ENCODE measurements around the gene MYO1D.

- no peak for TF ChIP-seq FOXK1 (CRISPR knock-in tag; IDR thresholded peaks at IDR 0.05)
- no peak for TF ChIP-seq E2F5 (CRISPR knock-in tag; IDR thresholded peaks at IDR 0.05)
- TF ChIP-seq CTCF (IDR thresholded peaks at IDR 0.05), result no peak
- no peak for TF ChIP-seq PRRX2 (CRISPR knock-in tag; IDR thresholded peaks at IDR 0.05)
- no peak for TF ChIP-seq ATF3 (CRISPR knock-in tag; conservative IDR thresholded peaks at IDR 0.05)
- TF ChIP-seq NR1H2 (CRISPR knock-in tag; IDR thresholded peaks at IDR 0.05), result no peak
Measured at GRCh38 chr17:32917081-32917480, 40.2 kb upstream of the MYO1D start.
